ENCODE results near the gene OSCP1. TPM values are rescaled to one million over a fixed set of nuclear protein-coding genes. Genes with fewer than 3 reads are reported as not detected.

Gene OSCP1
- total RNA-seq, 1 donor from 2014 or later: 4.0 TPM

DNA sequence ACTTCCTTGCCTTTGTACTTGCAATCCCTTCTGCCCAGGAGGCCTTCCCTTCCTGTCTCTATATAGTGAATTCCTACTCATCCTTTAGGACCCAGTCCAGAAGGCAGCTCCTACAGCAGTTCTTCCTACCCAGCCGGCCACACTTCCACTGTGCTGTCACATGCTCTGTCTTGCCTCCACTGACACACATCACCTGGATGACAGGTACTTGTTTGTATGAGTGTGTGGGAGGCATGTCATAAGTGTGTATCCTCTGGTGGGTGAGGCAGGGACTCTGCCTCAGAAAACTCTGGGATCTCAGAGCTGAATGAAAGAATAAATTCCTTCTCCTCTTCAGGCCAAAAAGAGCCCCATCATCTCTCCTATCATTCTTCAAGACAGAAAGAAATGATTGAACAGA is 5.1 kb upstream of the OSCP1 start:
- TF ChIP-seq, protein P1, sequence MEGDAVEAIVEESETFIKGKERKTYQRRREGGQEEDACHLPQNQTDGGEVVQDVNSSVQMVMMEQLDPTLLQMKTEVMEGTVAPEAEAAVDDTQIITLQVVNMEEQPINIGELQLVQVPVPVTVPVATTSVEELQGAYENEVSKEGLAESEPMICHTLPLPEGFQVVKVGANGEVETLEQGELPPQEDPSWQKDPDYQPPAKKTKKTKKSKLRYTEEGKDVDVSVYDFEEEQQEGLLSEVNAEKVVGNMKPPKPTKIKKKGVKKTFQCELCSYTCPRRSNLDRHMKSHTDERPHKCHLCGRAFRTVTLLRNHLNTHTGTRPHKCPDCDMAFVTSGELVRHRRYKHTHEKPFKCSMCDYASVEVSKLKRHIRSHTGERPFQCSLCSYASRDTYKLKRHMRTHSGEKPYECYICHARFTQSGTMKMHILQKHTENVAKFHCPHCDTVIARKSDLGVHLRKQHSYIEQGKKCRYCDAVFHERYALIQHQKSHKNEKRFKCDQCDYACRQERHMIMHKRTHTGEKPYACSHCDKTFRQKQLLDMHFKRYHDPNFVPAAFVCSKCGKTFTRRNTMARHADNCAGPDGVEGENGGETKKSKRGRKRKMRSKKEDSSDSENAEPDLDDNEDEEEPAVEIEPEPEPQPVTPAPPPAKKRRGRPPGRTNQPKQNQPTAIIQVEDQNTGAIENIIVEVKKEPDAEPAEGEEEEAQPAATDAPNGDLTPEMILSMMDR (conservative IDR thresholded peaks at IDR 0.05; ENCODE audit: low read depth, low read length): no peak
- no peak overlapping the region for H3K4me3 ChIP-seq (ENCODE audit: low read depth, low read length)
- DNase-seq (ENCODE audit: low read depth): no peak

DNA sequence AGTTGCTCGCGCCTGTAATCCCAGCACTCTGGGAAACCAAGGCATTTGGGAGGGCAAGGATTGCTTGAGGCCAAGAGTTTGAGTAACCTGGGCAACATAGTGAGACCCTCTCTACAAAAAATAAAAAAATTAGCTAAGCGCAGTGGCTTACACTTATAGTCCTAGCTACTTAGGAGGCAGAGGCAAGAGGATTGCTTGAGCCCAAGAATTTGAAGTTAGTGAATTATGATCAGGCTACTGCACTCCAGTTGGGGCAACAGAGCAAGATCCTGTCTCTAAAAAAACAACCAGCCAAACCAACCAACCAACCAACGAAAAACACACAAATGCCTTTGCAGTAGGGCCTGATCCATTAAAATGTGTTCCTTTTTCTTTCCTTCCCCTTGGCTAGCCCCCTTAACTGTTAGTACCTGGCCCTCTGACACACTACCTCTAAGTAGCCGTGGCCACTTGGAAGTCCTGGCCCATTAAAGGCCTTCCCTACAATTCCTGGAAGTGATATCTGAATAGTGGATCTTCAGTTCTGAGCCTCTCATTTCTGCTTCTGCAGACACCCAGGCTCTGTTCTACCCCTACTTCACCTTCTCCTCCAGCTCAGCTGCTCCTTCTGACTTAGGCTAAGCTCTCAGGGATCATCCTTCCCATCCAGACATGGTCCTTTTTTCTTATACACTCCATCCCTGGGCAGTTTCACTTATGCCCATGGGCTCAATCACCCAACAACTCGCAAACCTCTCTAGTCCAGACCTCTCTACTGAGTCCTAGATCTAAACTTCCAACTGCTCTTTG is 3.5 kb upstream of the OSCP1 start:
- TF ChIP-seq, protein P1 (conservative IDR thresholded peaks at IDR 0.05; ENCODE audit: low read depth, low read length): no peak
- no peak overlapping the region for H3K4me3 ChIP-seq (ENCODE audit: low read depth, low read length)
- DNase-seq (ENCODE audit: low read depth): no peak

DNA sequence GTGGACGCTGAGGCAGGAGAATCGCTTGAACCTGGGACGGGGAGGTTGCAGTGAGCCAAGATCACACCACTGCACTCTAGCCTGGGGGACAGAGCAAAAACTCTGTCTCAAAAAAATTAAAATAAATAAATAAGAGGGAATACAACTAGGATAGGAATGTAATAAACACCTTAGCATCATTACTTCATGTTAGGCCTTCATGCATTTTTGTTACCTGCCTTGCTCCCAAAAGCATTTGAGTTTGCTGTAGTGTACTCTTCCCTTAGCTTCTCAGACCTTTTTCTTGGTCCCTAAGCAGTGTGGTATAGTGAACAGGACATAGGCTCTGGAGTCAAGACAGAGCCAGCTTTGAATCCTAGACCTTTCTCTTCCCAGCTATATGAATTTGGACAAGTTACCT is 2.8 kb upstream of the OSCP1 start:
- TF ChIP-seq, protein P1 (conservative IDR thresholded peaks at IDR 0.05; ENCODE audit: low read depth, low read length): no peak
- H3K4me3 ChIP-seq (ENCODE audit: low read depth, low read length): no peak overlapping the region
- no peak for DNase-seq (ENCODE audit: low read depth)

DNA sequence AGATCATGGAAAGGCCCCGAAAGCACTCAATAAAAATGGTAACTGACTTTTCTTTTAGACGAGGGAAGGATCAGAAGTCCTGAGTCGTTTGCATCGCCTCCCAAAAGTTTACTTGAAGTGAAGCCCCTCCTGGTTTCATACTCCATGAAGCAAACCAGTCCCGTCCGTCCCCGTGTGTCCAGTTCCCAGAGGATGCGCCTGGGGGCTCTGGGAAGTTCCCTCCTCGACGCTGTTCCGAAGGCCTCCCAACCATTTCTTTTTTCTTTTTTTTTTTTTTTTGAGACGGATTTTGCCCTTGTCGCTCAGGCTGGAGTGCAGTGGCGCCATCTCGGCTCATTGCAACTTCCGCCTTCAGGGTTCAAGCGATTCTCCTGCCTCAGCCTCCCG is 661 bp upstream of the OSCP1 start:
- TF ChIP-seq, protein P1 (conservative IDR thresholded peaks at IDR 0.05; ENCODE audit: low read depth, low read length): no peak
- DNase-seq (ENCODE audit: low read depth): no peak
- peak overlapping the region; percentile 79 for H3K4me3 ChIP-seq (ENCODE audit: low read depth, low read length)

DNA sequence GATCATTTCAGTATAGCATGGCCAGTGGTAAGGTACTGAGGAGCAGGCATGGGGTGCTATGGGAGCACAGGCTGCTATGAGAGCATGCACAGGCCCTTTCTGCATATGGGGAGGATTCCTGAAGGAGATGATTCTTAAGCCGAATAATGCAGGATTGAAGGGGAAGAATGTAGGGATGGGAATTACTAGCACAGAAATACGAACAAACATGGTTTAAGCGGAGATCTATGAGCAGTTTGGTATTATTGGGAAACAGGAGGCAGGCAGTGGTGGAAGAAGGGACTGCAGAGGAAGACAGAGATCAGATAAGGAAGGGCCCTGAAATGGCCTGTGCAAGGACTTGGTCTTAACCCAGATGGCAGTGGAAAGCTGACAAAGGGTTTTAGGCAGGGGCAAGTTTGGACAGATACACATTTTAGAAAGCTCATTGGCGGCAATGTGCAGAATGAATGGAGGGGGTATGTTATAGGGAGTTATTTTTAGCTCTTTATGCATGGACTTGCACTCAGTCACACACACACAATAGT is 1.7 kb downstream of the OSCP1 start:
- no peak overlapping the region for H3K4me3 ChIP-seq (ENCODE audit: low read depth, low read length)
- no peak for DNase-seq (ENCODE audit: low read depth)
- TF ChIP-seq, protein P1 (conservative IDR thresholded peaks at IDR 0.05; ENCODE audit: low read depth, low read length): no peak

DNA sequence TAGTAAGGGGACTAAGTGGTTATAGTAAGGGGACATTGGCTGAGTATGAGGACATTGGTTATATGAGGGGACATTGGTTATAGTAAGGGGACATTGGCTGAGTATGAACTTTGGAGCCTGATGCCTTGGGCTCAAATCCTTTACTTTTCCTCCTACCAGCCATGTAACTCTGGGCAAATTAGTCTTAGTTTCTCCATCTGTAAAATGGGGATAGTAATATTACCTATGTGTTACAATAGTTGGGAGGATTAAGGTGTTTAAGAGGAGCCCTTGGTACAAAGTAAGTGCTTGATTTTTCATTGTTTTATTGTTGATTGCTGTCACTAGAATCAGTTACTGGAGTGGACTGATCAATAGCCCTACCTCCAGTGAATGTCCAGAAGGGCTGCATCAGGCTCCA is 2.8 kb downstream of the OSCP1 start:
- TF ChIP-seq, protein P1 (conservative IDR thresholded peaks at IDR 0.05; ENCODE audit: low read depth, low read length): no peak
- no peak for DNase-seq (ENCODE audit: low read depth)
- no peak overlapping the region for H3K4me3 ChIP-seq (ENCODE audit: low read depth, low read length)

DNA sequence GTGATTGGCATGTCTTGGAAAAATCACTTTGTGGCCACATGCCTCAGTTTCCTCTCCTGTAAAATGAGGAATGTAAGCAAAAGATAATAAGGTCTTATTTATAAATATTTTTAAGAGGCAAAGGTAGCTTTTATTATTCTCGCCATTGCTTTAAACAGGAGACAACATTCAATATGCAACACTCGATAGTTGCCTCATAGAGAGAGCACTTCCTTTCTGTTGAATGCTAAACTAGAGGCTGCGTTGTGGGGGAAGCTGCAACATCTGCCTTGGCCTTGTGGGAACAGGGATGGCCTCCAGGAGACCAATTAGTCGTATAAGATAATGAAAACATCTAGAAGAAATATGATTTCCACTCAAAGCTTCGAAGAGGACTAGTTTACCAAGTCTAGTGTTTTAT is 3.5 kb downstream of the OSCP1 start:
- no peak for DNase-seq (ENCODE audit: low read depth)
- no peak overlapping the region for H3K4me3 ChIP-seq (ENCODE audit: low read depth, low read length)
- TF ChIP-seq, protein P1 (conservative IDR thresholded peaks at IDR 0.05; ENCODE audit: low read depth, low read length): no peak

All from epithelial cell of proximal tubule (primary cell).